BE2C (cell line): ENCODE results near the gene LRBA.
A peak's percentile ranks its signal among the peaks of the same experiment; 100 is the strongest.
"Not testable (repeated sequence)": the region's sequence is repeated elsewhere in the genome, so short reads cannot be mapped to it uniquely, and the experiment has no call there.

ENCODE experiments used
- DNase-seq: peaks from one replicate; pipeline ENCODE4 v3.0.0-alpha.2; 2020
- H3K27me3 ChIP-seq: fragments of 250-450 bp; sonication (Bioruptor Pico); 2 replicates; pipeline ENCODE4 v1.5.1; 2020; ENCODE audit warnings: mild to moderate bottlenecking
- H3K36me3 ChIP-seq: fragments of 250-450 bp; sonication (Bioruptor Pico); 2 replicates; pipeline ENCODE4 v1.5.1; 2020; ENCODE audit warnings: mild to moderate bottlenecking
- H3K4me1 ChIP-seq: fragments of 250-450 bp; sonication (Bioruptor Pico); 2 replicates; pipeline ENCODE4 v1.5.1; 2020
- H3K4me3 ChIP-seq: 2 replicates; pipeline ENCODE4 v1.5.1; 2011; ENCODE audit warnings: low read depth, low read length
- H3K9me3 ChIP-seq: fragments of 250-450 bp; sonication (Bioruptor Pico); 2 replicates; pipeline ENCODE4 v1.5.1; 2020
- TF ChIP-seq, protein P1 (sequence below): IDR thresholded peaks from 2 replicates; pipeline ENCODE4 v1.5.1; 2012; ENCODE audit warnings: mild to moderate bottlenecking, low read depth, low read length

LRBA gene

DNA sequence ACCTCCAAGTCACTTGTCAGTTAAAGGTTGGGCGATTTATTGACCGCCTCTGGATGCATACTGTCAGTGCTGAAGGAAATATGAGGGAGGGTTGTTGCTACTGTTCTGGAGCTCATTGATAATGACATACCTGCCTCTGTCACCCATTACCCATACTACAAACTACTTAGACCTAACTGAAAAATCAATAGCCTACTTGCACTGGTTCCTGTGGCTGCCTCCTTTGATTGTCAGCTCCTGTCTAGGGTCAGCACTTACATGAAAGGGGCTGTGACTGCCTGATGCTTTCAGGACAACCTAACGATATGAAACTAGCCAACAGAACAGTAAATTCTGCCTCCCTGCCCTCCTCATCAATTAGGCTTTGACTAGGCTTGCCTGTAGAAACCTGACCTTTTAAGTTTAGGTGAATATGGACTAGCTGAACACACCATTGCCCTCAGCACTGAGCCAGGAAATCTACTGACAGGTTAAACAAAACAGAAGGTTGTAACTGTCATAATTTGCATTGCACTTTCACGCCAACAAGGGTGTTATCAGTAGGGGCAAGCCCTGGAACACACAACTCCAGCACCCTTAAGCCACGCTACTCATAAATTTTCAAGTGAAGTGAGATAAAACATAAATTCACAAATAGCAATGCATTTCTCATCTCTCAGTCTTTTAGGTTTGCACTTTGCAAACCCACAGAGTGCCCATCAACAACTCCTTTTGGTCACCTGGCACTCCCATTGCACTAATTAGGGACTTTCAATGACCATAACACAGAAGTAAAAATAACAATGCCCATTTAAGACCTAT is 442.2 kb downstream of the LRBA start:
- no peaks in the 10 kb centered on the region for H3K27me3 ChIP-seq

GRCh38 chr4:150570862-150571261 is 444.2 kb downstream of the LRBA start:
- peaks cover 8% of the 10 kb centered on the region for H3K36me3 ChIP-seq
- H3K27me3 ChIP-seq = no peaks in the 10 kb centered on the region
- H3K9me3 ChIP-seq = no peaks in the 10 kb centered on the region
- H3K4me1 ChIP-seq = peaks cover 56% of the 10 kb centered on the region
- TF ChIP-seq, protein P1, sequence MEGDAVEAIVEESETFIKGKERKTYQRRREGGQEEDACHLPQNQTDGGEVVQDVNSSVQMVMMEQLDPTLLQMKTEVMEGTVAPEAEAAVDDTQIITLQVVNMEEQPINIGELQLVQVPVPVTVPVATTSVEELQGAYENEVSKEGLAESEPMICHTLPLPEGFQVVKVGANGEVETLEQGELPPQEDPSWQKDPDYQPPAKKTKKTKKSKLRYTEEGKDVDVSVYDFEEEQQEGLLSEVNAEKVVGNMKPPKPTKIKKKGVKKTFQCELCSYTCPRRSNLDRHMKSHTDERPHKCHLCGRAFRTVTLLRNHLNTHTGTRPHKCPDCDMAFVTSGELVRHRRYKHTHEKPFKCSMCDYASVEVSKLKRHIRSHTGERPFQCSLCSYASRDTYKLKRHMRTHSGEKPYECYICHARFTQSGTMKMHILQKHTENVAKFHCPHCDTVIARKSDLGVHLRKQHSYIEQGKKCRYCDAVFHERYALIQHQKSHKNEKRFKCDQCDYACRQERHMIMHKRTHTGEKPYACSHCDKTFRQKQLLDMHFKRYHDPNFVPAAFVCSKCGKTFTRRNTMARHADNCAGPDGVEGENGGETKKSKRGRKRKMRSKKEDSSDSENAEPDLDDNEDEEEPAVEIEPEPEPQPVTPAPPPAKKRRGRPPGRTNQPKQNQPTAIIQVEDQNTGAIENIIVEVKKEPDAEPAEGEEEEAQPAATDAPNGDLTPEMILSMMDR = no peak
- H3K4me3 ChIP-seq = no peak overlapping the region
- DNase-seq = no peak

More for the DNA sequence above, 442.2 kb downstream of the LRBA start:
- H3K9me3 ChIP-seq = no peaks in the 10 kb centered on the region
- peak overlapping the region; percentile 4; the same call in 1 of the 2 replicates for H3K4me3 ChIP-seq
- H3K36me3 ChIP-seq = no peaks in the 10 kb centered on the region; the same call in none of the 2 replicates
- peaks cover 56% of the 10 kb centered on the region for H3K4me1 ChIP-seq
- DNase-seq = no peak
- TF ChIP-seq, protein P1 = no peak

DNA sequence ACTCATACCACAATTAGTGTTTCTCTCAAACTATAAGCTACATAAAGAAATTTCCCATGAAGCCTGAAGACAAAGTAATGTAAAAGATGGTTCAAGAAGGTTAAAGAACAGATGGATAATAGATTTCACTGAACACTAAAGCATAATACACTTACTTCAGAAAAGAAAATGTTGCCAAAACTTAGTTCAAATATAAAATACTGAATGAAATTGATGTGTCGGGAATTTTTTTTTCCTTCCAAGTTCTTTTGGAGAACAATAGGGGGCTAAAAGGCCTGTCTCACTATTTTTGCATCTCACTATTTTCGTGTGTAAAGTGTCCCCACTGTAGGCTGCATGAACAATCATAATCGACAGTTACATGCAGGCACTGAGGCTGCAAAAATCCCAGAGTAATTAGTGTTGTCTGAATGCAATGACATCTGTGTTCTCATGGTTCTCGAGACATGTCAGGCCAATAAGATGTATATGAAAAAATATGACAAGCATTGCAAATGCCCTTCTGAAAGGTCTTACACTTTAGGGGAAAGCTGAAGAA is 445.0 kb downstream of the LRBA start:
- H3K27me3 ChIP-seq = no peaks in the 10 kb centered on the region
- DNase-seq = no peak
- H3K9me3 ChIP-seq = 0 out of 2 replicates have a peak, but pooled peaks cover 1% of the 10 kb centered on the region
- peak overlapping the region; percentile 21 for H3K4me3 ChIP-seq
- TF ChIP-seq, protein P1 = no peak
- peaks cover 10% of the 10 kb centered on the region for H3K36me3 ChIP-seq
- peaks cover 51% of the 10 kb centered on the region for H3K4me1 ChIP-seq

DNA sequence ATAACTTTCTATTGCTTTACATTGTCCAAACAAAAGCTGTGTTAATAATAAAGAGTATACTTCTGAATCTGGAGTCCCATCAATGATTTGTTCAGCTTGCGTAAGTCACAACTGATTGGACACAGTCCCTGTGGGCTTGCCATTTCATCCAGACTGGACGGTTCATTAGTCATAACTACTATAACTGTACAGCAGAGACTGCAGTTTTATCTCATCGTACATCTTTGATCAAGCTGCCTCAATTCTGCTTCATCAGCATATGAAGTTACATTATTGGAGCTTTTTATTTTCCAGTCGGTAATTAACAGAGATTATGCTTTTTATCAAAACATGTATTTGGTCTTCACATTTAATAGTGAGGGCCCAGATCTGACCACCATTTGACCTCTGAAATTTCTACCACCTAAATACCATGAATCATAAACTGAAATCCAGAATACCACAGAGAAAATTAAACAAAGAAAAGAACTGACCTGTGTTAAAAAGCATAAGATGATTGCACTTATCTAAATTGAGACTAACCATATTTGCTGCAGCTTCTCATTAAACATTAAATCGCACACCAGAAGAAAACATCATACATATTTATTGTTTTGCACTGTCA is 445.6 kb downstream of the LRBA start:
- H3K36me3 ChIP-seq = peaks cover 14% of the 10 kb centered on the region
- H3K9me3 ChIP-seq = peaks cover 5% of the 10 kb centered on the region; the same call in 1 of the 2 replicates
- H3K4me3 ChIP-seq = peak overlapping the region; percentile 21
- TF ChIP-seq, protein P1 = no peak
- H3K4me1 ChIP-seq = peaks cover 45% of the 10 kb centered on the region
- peak; percentile 64 for DNase-seq
- H3K27me3 ChIP-seq = no peaks in the 10 kb centered on the region

DNA sequence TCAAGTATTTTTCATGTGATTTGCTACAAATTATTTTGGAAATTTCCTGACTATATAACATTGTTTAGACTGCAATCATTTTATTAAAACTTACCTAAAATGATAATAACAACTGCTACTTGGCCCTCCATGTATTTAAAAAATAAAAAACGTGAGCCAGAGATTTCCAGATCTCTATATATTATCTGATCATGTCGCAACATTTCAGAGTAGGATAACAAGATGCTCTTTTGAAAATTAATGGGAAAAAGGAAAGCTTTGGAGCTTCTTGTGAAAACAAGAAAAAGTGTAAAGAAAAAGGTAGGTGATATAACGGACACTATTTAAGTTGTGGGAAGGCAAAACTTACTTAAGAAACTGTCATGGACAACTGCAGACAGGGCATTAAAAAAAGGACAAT is 448.0 kb downstream of the LRBA start:
- TF ChIP-seq, protein P1 = no peak
- peaks cover 14% of the 10 kb centered on the region for H3K36me3 ChIP-seq
- peaks cover 25% of the 10 kb centered on the region for H3K4me1 ChIP-seq
- peaks cover 5% of the 10 kb centered on the region; the same call in 1 of the 2 replicates for H3K9me3 ChIP-seq
- no peak for DNase-seq
- no peaks in the 10 kb centered on the region for H3K27me3 ChIP-seq
- no peak overlapping the region for H3K4me3 ChIP-seq

- not testable (repeated sequence) for H3K4me3 ChIP-seq, H3K27me3 ChIP-seq, H3K9me3 ChIP-seq, DNase-seq
- Histone ChIP-seq H3K36me3 (peaks cover 14% of the 10 kb centered on the region), H3K4me1 (peaks cover 13% of the 10 kb centered on the region)
Observed at GRCh38 chr4:150564967-150565366, 450.1 kb downstream of the LRBA start.
